K562 (cell line): ENCODE results near the gene FAM117A. TPM values are rescaled to one million over a fixed set of nuclear protein-coding genes. Genes with fewer than 3 reads are reported as not detected.
A peak's percentile ranks its signal among the peaks of the same experiment; 100 is the strongest.

Source experiments
- BRD4 ChIP-seq: fragments of 200-600 bp; sonication (generic); IDR thresholded peaks from 2 replicates; pipeline ENCODE4 v1.6.1; 2017; ENCODE audit warnings: inconsistent platforms
- CBFA2T2 ChIP-seq: fragments of 450-650 bp; conservative IDR thresholded peaks from 2 replicates; pipeline ENCODE4 v1.6.1; 2017; ENCODE audit warnings: mild to moderate bottlenecking
- CCNT2 ChIP-seq: IDR thresholded peaks from 2 replicates; pipeline ENCODE4 v1.6.1; 2011; ENCODE audit warnings: borderline replicate concordance, low read depth, mild to moderate bottlenecking, moderate library complexity, mixed read lengths, low read length; ENCODE audit not compliant: insufficient read length; ENCODE audit errors: extremely low read depth
- CTBP1 ChIP-seq: fragments of 450-650 bp; IDR thresholded peaks from 2 replicates; pipeline ENCODE4 v1.6.1; 2016; ENCODE audit warnings: borderline replicate concordance
- ERF ChIP-seq: fragments of 450-650 bp; formaldehyde crosslinking; IDR thresholded peaks from 2 replicates; pipeline ENCODE4 v1.4.0; 2020; ENCODE audit warnings: mild to moderate bottlenecking, mixed read lengths
- EWSR1 ChIP-seq: fragments of 450-650 bp; IDR thresholded peaks from 2 replicates; pipeline ENCODE4 v1.6.1; 2018; ENCODE audit warnings: borderline replicate concordance, mild to moderate bottlenecking, low read depth, moderate library complexity; ENCODE audit not compliant: partially characterized antibody
- FOXA3 ChIP-seq, 2 experiments: fragments of 450-650 bp in 1 of 2; sonication (generic) in 1 of 2; formaldehyde crosslinking; IDR thresholded peaks in 1 of 2; conservative IDR thresholded peaks in 1 of 2; 2 replicates each; pipeline versions ENCODE4 v1.4.0 to v1.8.0; 2020 to 2022; ENCODE audit warnings: mild to moderate bottlenecking in 2 of 2, missing genetic modification reagents in 1 of 2
- HCFC1 ChIP-seq: IDR thresholded peaks from 2 replicates; pipeline ENCODE4 v1.6.1; 2012; ENCODE audit warnings: low read depth, low read length, improper control_type of control experiment
- MIER1 ChIP-seq: fragments of 450-650 bp; IDR thresholded peaks from 2 replicates; pipeline ENCODE4 v1.6.1; 2016; ENCODE audit warnings: antibody characterized with exemption, mild to moderate bottlenecking, low read depth
- PHF21A ChIP-seq: fragments of 450-650 bp; IDR thresholded peaks from 2 replicates; pipeline ENCODE4 v1.6.1; 2017; ENCODE audit warnings: low read depth, borderline replicate concordance
- PML ChIP-seq: IDR thresholded peaks from 2 replicates; pipeline ENCODE4 v1.6.1; 2012; ENCODE audit warnings: low read length, inconsistent platforms
- PYGO2 ChIP-seq: fragments of 450-650 bp; IDR thresholded peaks from 2 replicates; pipeline ENCODE4 v1.6.1; 2016; ENCODE audit warnings: mild to moderate bottlenecking, missing genetic modification characterization, moderate library complexity, missing compliant biosample characterization
- RBM15 ChIP-seq: fragments of 200-400 bp; formaldehyde crosslinking; IDR thresholded peaks from 2 replicates; pipeline ENCODE4 v1.6.1; 2018; ENCODE audit warnings: mild to moderate bottlenecking, low read length, moderate library complexity; ENCODE audit not compliant: insufficient read depth
- RBM34 ChIP-seq: fragments of 200-400 bp; formaldehyde crosslinking; IDR thresholded peaks from 2 replicates; pipeline ENCODE4 v1.6.1; 2018; ENCODE audit warnings: low read length, borderline replicate concordance; ENCODE audit not compliant: insufficient read depth
- RCOR1 ChIP-seq, 2 experiments: IDR thresholded peaks; 2 replicates each; pipeline ENCODE4 v1.6.1; 2012; ENCODE audit warnings: low read depth in 2 of 2, low read length in 2 of 2, borderline replicate concordance in 1 of 2, improper control_type of control experiment in 1 of 2
- SAFB2 ChIP-seq: fragments of 200-400 bp; formaldehyde crosslinking; IDR thresholded peaks from 2 replicates; pipeline ENCODE4 v1.6.1; 2018; ENCODE audit warnings: borderline replicate concordance, low read length, low read depth, moderate library complexity; ENCODE audit not compliant: severe bottlenecking
- SIRT6 ChIP-seq: IDR thresholded peaks from one replicate; pipeline ENCODE4 v1.6.1; 2012; ENCODE audit warnings: low read depth, mild to moderate bottlenecking, control low read depth, inconsistent platforms, low read length, moderate library complexity
- TSC22D4 ChIP-seq: fragments of 450-650 bp; IDR thresholded peaks from 2 replicates; pipeline ENCODE4 v1.6.1; 2016; ENCODE audit warnings: missing genetic modification characterization, missing biosample characterization, control low read depth
- ZKSCAN8 ChIP-seq: fragments of 200-800 bp; sonication (Bioruptor generic); IDR thresholded peaks from 2 replicates; pipeline ENCODE4 v1.6.1; 2016; ENCODE audit warnings: missing genetic modification characterization, missing compliant biosample characterization
- ZNF212 ChIP-seq: fragments of 450-650 bp; formaldehyde crosslinking; IDR thresholded peaks from 2 replicates; pipeline ENCODE4 v1.4.0; 2020; ENCODE audit warnings: mild to moderate bottlenecking
- ZNF778 ChIP-seq: fragments of 450-650 bp; formaldehyde crosslinking; IDR thresholded peaks from 2 replicates; pipeline ENCODE4 v1.4.0; 2020; ENCODE audit warnings: mild to moderate bottlenecking, moderate library complexity
- ZNF830 ChIP-seq: fragments of 250-450 bp; sonication (Bioruptor Pico); IDR thresholded peaks from 2 replicates; pipeline ENCODE4 v1.5.0; 2021; ENCODE audit warnings: mild to moderate bottlenecking
- polyA plus RNA-seq, 8 experiments: library from polyadenylated mRNA; depleted of rRNA in 4 of 8; stranded (reverse) in 5 of 8; unstranded in 3 of 8; fragments of >200 nt; fragmentation: Nextera tagmentation in 2 of 8; fragmentation: Illumina TruSeq in 1 of 8; extraction: Ambion mirVana in 2 of 8; extraction: Trizol in 1 of 8; gene quantifications; 2 replicates each; pipeline versions ENCODE4 v1.2.1 to v1.2.3, GENCODE V29; 2011 to 2014; ENCODE audit warnings: inconsistent platforms in 1 of 8, missing spikeins in 1 of 8
- total RNA-seq, 7 experiments: library from RNA; depleted of rRNA in 6 of 7; stranded (reverse); fragments of >200 nt in 6 of 7; fragmentation: Illumina TruSeq in 2 of 7; extraction: Trizol in 2 of 7; gene quantifications; 2 replicates each; pipeline versions ENCODE4 v1.2.1 to v1.2.3, GENCODE V29; 2011 to 2021; ENCODE audit warnings: low replicate concordance in 1 of 7
- TF ChIP-seq, protein P1 (sequence below): fragments of 450-650 bp; IDR thresholded peaks from 2 replicates; pipeline ENCODE4 v1.6.1; 2014; ENCODE audit warnings: low read depth, mild to moderate bottlenecking, moderate library complexity, borderline replicate concordance
- TF ChIP-seq, protein P2 (sequence below): fragments of 450-650 bp; IDR thresholded peaks from 2 replicates; pipeline ENCODE4 v1.7.1; 2018; ENCODE audit warnings: mild to moderate bottlenecking, low read depth; ENCODE audit not compliant: partially characterized antibody

Gene FAM117A
- total and polyA plus RNA-seq, 9 of the 15 experiments (the other 6 are each of a cell fraction or from before 2014, with no cell fraction given), result 3.1 to 79.7 (median 36.6) TPM

DNA sequence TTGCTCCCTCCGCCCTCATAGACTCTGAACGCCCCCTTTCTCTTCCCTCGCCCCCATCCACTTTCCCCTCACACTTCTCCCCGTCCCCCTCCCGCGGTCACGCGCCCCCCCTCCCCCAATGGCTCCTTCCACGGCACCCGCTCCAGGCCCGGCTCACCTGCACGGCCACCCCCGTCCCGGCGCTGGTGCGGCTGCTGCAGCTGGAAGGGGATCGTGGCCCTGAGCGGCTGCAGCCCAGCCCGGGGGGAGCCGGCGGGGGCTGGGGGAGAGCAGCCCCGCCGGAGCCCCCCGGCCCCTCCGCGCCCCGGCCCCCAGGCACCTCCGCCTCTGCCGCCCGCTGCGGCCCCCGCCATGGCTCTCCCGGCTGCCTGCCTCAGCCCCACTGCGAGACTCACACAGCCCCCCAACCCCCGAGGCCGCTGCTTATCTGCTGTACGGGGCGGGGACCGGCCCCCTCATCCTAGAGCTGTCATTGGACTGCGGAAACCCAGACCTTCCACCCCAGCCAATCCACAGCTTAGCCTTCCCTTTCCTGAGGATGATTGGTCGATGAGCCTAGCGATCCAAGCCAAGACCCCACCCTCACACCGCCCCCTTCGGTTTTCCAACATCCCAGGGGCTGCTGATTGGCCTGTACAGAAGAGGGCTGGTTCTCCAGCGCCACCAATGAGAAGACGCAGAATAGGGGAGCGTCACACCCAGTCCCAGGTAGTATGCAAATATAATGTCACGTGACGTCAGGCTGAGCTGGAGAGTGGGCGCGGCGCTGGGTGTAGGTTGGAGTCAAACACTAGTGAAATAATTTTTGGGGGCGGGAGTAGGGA lies at the start of gene FAM117A (continued):
- TF ChIP-seq TSC22D4 (no peak), FOXA3 (CRISPR knock-in tag; conservative IDR thresholded peaks at IDR 0.05 in 1 of 2, IDR thresholded peaks at IDR 0.05 in 1 of 2) (no peak), MIER1 (no peak), CTBP1 (no peak), SAFB2 (no peak), ZNF212 (CRISPR knock-in tag) (no peak), SIRT6 (no peak), PYGO2 (tag) (no peak), ZKSCAN8 (CRISPR knock-in tag) (no peak), HCFC1 (0 out of 2 replicates have a peak, but pooled peaks have one; percentile 27), ERF (CRISPR knock-in tag) (no peak), PML (peak; percentile 69; the same call in 1 of the 2 replicates), RCOR1 (IDR thresholded peaks at IDR 0.05; ENCODE audit: borderline replicate concordance in 1 of 2, low read depth in 2 of 2, low read length in 2 of 2) (no peak), PHF21A (no peak), CBFA2T2 (peak; percentile 97), RBM15 (no peak), BRD4 (no peak), EWSR1 (no peak), CCNT2 (no peak), RBM34 (no peak), ZNF830 (CRISPR knock-in tag) (no peak), ZNF778 (CRISPR knock-in tag) (no peak)
- TF ChIP-seq, protein P1, sequence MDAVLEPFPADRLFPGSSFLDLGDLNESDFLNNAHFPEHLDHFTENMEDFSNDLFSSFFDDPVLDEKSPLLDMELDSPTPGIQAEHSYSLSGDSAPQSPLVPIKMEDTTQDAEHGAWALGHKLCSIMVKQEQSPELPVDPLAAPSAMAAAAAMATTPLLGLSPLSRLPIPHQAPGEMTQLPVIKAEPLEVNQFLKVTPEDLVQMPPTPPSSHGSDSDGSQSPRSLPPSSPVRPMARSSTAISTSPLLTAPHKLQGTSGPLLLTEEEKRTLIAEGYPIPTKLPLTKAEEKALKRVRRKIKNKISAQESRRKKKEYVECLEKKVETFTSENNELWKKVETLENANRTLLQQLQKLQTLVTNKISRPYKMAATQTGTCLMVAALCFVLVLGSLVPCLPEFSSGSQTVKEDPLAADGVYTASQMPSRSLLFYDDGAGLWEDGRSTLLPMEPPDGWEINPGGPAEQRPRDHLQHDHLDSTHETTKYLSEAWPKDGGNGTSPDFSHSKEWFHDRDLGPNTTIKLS, result no peak
- TF ChIP-seq, protein P2, sequence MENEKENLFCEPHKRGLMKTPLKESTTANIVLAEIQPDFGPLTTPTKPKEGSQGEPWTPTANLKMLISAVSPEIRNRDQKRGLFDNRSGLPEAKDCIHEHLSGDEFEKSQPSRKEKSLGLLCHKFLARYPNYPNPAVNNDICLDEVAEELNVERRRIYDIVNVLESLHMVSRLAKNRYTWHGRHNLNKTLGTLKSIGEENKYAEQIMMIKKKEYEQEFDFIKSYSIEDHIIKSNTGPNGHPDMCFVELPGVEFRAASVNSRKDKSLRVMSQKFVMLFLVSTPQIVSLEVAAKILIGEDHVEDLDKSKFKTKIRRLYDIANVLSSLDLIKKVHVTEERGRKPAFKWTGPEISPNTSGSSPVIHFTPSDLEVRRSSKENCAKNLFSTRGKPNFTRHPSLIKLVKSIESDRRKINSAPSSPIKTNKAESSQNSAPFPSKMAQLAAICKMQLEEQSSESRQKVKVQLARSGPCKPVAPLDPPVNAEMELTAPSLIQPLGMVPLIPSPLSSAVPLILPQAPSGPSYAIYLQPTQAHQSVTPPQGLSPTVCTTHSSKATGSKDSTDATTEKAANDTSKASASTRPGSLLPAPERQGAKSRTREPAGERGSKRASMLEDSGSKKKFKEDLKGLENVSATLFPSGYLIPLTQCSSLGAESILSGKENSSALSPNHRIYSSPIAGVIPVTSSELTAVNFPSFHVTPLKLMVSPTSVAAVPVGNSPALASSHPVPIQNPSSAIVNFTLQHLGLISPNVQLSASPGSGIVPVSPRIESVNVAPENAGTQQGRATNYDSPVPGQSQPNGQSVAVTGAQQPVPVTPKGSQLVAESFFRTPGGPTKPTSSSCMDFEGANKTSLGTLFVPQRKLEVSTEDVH, result no peak
